ENCODE results near the gene EFNA5.

EFNA5 gene

DNA sequence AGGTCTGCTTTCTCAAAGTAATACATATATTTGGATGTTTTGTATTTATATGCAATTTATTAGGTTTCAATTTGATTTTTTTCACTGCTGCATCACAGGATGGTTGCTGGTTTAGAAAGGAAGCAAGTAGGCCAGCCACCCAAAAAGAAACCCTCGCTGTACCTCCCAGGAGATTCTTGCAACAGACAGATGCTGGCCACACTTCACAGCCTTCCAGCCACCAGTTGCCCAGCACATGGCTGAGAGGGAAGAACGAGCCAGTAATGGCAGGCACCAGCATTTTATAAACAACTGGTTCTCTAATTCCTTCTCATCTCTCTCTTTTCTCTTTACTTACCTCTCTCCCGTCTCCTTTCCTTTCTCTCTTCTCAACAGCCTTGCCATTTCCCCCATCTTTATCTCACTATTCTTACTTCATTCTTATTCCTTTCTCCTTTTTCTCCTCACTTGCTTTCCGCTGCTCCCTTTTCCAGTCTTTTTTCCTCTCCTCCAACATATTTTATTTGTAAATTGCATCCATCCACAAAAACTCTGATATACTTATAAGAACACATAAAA lies 38.9 kb downstream of the EFNA5 start (continued):
- no peak for TF ChIP-seq ZNF701 (tag by site-specific recombination; IDR thresholded peaks at IDR 0.05)
- 0 out of 2 replicates have a peak, but pooled peaks have one; percentile 22 for TF ChIP-seq ZXDB (tag by site-specific recombination; IDR thresholded peaks at IDR 0.05)
- TF ChIP-seq, protein P1, sequence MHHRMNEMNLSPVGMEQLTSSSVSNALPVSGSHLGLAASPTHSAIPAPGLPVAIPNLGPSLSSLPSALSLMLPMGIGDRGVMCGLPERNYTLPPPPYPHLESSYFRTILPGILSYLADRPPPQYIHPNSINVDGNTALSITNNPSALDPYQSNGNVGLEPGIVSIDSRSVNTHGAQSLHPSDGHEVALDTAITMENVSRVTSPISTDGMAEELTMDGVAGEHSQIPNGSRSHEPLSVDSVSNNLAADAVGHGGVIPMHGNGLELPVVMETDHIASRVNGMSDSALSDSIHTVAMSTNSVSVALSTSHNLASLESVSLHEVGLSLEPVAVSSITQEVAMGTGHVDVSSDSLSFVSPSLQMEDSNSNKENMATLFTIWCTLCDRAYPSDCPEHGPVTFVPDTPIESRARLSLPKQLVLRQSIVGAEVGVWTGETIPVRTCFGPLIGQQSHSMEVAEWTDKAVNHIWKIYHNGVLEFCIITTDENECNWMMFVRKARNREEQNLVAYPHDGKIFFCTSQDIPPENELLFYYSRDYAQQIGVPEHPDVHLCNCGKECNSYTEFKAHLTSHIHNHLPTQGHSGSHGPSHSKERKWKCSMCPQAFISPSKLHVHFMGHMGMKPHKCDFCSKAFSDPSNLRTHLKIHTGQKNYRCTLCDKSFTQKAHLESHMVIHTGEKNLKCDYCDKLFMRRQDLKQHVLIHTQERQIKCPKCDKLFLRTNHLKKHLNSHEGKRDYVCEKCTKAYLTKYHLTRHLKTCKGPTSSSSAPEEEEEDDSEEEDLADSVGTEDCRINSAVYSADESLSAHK (tag by site-specific recombination; IDR thresholded peaks at IDR 0.05), result peak; percentile 87
- no peak for TF ChIP-seq MZF1 (tag by site-specific recombination; IDR thresholded peaks at IDR 0.05; ENCODE audit: borderline replicate concordance)
- no peak for TF ChIP-seq ZNF266 (tag by site-specific recombination; IDR thresholded peaks at IDR 0.05; ENCODE audit: low read depth)
- TF ChIP-seq ZBTB20 (tag by site-specific recombination; IDR thresholded peaks at IDR 0.05), result no peak
- 0 out of 2 replicates have a peak, but pooled peaks have one; percentile 37 for TF ChIP-seq SCRT1 (tag by site-specific recombination; IDR thresholded peaks at IDR 0.05; ENCODE audit: borderline replicate concordance)
- no peak for TF ChIP-seq ZEB2 (tag by site-specific recombination; IDR thresholded peaks at IDR 0.05)
- no peak for TF ChIP-seq SP3 (tag by site-specific recombination; IDR thresholded peaks at IDR 0.05)
- TF ChIP-seq ZNF624 (tag by site-specific recombination; IDR thresholded peaks at IDR 0.05), result no peak
- TF ChIP-seq, protein P2, sequence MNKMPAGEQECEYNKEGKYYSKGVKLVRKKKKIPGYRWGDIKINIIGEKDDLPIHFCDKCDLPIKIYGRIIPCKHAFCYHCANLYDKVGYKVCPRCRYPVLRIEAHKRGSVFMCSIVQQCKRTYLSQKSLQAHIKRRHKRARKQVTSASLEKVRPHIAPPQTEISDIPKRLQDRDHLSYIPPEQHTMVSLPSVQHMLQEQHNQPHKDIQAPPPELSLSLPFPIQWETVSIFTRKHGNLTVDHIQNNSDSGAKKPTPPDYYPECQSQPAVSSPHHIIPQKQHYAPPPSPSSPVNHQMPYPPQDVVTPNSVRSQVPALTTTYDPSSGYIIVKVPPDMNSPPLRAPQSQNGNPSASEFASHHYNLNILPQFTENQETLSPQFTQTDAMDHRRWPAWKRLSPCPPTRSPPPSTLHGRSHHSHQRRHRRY (tag by site-specific recombination; IDR thresholded peaks at IDR 0.05), result no peak
- no peak for TF ChIP-seq KLF10 (tag by site-specific recombination; IDR thresholded peaks at IDR 0.05)
- TF ChIP-seq, protein P3, sequence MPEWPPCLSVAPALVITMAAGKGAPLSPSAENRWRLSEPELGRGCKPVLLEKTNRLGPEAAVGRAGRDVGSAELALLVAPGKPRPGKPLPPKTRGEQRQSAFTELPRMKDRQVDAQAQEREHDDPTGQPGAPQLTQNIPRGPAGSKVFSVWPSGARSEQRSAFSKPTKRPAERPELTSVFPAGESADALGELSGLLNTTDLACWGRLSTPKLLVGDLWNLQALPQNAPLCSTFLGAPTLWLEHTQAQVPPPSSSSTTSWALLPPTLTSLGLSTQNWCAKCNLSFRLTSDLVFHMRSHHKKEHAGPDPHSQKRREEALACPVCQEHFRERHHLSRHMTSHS (tag by site-specific recombination; IDR thresholded peaks at IDR 0.05), result no peak
- no peak for TF ChIP-seq ZNF311 (tag by site-specific recombination; IDR thresholded peaks at IDR 0.05; ENCODE audit: borderline replicate concordance)
- no peak for TF ChIP-seq ZNF792 (tag by site-specific recombination; IDR thresholded peaks at IDR 0.05)
- TF ChIP-seq ZNF426 (tag by site-specific recombination; IDR thresholded peaks at IDR 0.05), result no peak
- TF ChIP-seq, protein P4, sequence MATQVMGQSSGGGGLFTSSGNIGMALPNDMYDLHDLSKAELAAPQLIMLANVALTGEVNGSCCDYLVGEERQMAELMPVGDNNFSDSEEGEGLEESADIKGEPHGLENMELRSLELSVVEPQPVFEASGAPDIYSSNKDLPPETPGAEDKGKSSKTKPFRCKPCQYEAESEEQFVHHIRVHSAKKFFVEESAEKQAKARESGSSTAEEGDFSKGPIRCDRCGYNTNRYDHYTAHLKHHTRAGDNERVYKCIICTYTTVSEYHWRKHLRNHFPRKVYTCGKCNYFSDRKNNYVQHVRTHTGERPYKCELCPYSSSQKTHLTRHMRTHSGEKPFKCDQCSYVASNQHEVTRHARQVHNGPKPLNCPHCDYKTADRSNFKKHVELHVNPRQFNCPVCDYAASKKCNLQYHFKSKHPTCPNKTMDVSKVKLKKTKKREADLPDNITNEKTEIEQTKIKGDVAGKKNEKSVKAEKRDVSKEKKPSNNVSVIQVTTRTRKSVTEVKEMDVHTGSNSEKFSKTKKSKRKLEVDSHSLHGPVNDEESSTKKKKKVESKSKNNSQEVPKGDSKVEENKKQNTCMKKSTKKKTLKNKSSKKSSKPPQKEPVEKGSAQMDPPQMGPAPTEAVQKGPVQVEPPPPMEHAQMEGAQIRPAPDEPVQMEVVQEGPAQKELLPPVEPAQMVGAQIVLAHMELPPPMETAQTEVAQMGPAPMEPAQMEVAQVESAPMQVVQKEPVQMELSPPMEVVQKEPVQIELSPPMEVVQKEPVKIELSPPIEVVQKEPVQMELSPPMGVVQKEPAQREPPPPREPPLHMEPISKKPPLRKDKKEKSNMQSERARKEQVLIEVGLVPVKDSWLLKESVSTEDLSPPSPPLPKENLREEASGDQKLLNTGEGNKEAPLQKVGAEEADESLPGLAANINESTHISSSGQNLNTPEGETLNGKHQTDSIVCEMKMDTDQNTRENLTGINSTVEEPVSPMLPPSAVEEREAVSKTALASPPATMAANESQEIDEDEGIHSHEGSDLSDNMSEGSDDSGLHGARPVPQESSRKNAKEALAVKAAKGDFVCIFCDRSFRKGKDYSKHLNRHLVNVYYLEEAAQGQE (tag by site-specific recombination; IDR thresholded peaks at IDR 0.05), result no peak
- no peak for TF ChIP-seq ZFP37 (tag by site-specific recombination; IDR thresholded peaks at IDR 0.05)
- TF ChIP-seq ZNF658 (tag by site-specific recombination; IDR thresholded peaks at IDR 0.05), result no peak
- no peak for TF ChIP-seq ZFP41 (tag by site-specific recombination; IDR thresholded peaks at IDR 0.05; ENCODE audit: borderline replicate concordance)
- no peak for TF ChIP-seq ZNF629 (tag by site-specific recombination; IDR thresholded peaks at IDR 0.05)
- no peak for TF ChIP-seq ZNF664 (tag by site-specific recombination; IDR thresholded peaks at IDR 0.05)
- TF ChIP-seq, protein P5, sequence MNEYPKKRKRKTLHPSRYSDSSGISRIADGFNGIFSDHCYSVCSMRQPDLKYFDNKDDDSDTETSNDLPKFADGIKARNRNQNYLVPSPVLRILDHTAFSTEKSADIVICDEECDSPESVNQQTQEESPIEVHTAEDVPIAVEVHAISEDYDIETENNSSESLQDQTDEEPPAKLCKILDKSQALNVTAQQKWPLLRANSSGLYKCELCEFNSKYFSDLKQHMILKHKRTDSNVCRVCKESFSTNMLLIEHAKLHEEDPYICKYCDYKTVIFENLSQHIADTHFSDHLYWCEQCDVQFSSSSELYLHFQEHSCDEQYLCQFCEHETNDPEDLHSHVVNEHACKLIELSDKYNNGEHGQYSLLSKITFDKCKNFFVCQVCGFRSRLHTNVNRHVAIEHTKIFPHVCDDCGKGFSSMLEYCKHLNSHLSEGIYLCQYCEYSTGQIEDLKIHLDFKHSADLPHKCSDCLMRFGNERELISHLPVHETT (tag by site-specific recombination; IDR thresholded peaks at IDR 0.05), result no peak
- peak; percentile 53 for TF ChIP-seq ZNF366 (tag by site-specific recombination; conservative IDR thresholded peaks at IDR 0.05)
- TF ChIP-seq ZNF791 (tag by site-specific recombination; IDR thresholded peaks at IDR 0.05), result no peak
- TF ChIP-seq ZSCAN23 (tag by site-specific recombination; IDR thresholded peaks at IDR 0.05), result no peak

Data from HEK293 (cell line).